ENCODE measurements around the gene ZNF808. TPM values are rescaled to one million over a fixed set of nuclear protein-coding genes. Genes with fewer than 3 reads are reported as not detected.
"Not testable (repeated sequence)": the region's sequence is repeated elsewhere in the genome, so short reads cannot be mapped to it uniquely, and the experiment has no call there.

Gene ZNF808
- polyA plus RNA-seq, 1 experiment, result 7.7 TPM

DNA sequence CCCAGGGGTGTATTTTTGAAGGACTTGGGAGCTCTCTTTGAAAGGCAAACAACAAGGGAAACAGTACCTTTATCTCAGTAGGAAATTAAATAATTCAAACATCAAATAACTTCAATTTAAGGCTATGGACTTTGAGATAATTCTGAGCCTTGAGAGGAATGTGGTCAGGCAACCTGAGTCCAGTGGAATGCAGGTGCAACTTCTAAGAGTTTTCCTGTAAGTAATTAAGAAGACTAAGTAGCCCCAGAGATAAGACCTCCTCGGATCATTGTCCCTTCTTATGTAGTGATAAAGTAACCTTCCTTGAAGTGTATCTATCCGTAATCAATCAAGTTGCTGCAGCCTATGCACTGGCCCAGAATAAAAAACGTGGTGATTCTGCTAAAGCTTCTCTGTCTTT is 71.8 kb downstream of the ZNF808 start:
- CTCF ChIA-PET, result no interaction called here
- H3K27ac ChIP-seq (ENCODE audit: low read depth, low read length), result no peak overlapping the region
- H3K4me3 ChIP-seq (ENCODE audit: low read depth, low read length), result no peak overlapping the region
- POLR2A ChIA-PET, result no interaction called here
- TF ChIP-seq, protein P1, sequence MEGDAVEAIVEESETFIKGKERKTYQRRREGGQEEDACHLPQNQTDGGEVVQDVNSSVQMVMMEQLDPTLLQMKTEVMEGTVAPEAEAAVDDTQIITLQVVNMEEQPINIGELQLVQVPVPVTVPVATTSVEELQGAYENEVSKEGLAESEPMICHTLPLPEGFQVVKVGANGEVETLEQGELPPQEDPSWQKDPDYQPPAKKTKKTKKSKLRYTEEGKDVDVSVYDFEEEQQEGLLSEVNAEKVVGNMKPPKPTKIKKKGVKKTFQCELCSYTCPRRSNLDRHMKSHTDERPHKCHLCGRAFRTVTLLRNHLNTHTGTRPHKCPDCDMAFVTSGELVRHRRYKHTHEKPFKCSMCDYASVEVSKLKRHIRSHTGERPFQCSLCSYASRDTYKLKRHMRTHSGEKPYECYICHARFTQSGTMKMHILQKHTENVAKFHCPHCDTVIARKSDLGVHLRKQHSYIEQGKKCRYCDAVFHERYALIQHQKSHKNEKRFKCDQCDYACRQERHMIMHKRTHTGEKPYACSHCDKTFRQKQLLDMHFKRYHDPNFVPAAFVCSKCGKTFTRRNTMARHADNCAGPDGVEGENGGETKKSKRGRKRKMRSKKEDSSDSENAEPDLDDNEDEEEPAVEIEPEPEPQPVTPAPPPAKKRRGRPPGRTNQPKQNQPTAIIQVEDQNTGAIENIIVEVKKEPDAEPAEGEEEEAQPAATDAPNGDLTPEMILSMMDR (IDR thresholded peaks at IDR 0.05; ENCODE audit: low read depth, low read length), result no peak
- peaks cover 27% of the 10 kb centered on the region for H3K9me3 ChIP-seq (ENCODE audit: control insufficient read depth, insufficient read depth, low read length)
- DNase-seq (ENCODE audit: low read depth, low spot score), result no peak
- H3K27me3 ChIP-seq (ENCODE audit: control insufficient read depth, insufficient read depth, low read length), result no peaks in the 10 kb centered on the region

DNA sequence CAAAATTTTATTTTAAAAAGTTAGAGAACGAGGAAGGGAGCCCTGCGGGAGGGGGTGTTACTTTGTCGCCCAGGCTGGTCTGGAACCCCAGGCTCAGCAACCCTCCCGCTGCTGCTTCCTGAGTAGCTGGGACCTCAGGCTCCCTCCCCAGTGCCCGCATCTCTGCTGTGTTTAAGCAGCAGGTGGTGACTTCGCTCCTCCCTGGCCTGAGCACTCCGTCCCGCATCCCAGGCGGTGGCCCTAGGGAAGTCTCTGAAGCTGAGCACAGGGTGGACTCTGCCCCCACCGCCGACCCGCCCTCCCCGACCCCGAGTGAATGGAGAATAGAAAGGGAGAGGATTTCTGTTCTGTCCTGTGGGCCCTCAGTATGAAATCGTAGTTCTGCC is 73.2 kb downstream of the ZNF808 start:
- no peak for DNase-seq (ENCODE audit: low read depth, low spot score)
- ChIA-PET CTCF (no interaction called here), POLR2A (no interaction called here)

DNA sequence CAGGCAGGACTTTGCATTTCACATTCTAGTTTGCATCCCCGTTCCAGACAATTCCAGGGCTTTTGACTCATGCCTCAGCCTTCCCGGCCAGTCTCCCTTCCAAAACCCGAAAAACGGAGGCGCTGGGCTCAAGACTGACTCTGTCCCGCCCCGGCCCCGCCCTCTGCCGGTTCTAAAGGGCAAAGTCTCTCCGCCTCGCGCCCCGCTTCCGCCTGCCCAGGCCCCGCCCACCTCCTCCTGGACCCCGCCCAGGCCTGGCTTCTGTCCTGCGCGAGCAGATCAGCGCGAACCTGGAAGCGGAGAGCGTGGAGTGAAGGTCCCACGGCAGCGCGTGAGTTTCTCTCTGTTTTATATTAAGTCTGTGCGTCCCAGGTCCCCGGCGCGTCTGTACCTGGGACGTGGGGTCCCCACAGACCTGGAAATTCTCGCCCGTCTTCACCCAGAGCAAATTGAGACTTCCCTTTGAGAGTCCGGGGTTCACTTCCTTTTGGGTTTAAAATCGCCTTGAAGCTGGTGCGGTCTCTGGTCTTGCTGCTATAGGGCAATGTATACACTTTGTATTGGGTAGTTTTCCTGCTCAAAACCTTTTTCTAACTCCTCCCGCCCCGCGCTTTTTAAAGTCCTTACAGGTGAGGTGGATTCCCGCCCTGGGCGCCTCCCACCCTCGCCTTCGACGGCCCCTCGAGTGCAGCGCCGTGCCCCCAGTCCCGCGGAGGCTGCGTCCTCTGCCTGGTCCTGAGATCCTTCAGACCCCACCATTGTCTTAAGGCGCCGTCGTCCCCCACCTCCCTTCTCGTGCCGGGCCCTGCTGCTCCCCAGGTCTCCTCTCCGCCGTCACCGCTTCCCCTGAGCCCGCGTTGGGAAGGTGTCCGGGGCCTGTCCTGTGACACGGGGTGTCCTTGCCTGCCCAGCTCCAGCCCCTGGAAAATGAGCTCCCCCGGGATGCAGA is 73.8 kb downstream of the ZNF808 start:
- DNase-seq (ENCODE audit: low read depth, low spot score), result peak; percentile 74
- CTCF ChIA-PET, result interaction anchor here (0.8 to 1.6 kb wide), 3 partner anchors 11 to 30 kb away, joined by 3 to 7 read pairs (median 5); no protein-coding TSS in a partner anchor
- Histone ChIP-seq H3K9me3 (ENCODE audit: control insufficient read depth, insufficient read depth, low read length) (peaks cover 34% of the 10 kb centered on the region), H3K4me3 (ENCODE audit: low read depth, low read length) (peak overlapping the region; percentile 60), H3K27me3 (ENCODE audit: control insufficient read depth, insufficient read depth, low read length) (no peaks in the 10 kb centered on the region), H3K27ac (ENCODE audit: low read depth, low read length) (peak overlapping the region; percentile 52)
- TF ChIP-seq, protein P1 (IDR thresholded peaks at IDR 0.05; ENCODE audit: low read depth, low read length), result peak; percentile 38; the same call in 1 of the 2 replicates
- POLR2A ChIA-PET, result no interaction called here

More for the DNA sequence above, 73.2 kb downstream of the ZNF808 start:
- Histone ChIP-seq H3K9me3 (ENCODE audit: control insufficient read depth, insufficient read depth, low read length) (peaks cover 31% of the 10 kb centered on the region), H3K27ac (ENCODE audit: low read depth, low read length) (peak overlapping the region; percentile 52), H3K4me3 (ENCODE audit: low read depth, low read length) (peak overlapping the region; percentile 60), H3K27me3 (ENCODE audit: control insufficient read depth, insufficient read depth, low read length) (no peaks in the 10 kb centered on the region)
- TF ChIP-seq, protein P1 (IDR thresholded peaks at IDR 0.05; ENCODE audit: low read depth, low read length), result no peak

DNA sequence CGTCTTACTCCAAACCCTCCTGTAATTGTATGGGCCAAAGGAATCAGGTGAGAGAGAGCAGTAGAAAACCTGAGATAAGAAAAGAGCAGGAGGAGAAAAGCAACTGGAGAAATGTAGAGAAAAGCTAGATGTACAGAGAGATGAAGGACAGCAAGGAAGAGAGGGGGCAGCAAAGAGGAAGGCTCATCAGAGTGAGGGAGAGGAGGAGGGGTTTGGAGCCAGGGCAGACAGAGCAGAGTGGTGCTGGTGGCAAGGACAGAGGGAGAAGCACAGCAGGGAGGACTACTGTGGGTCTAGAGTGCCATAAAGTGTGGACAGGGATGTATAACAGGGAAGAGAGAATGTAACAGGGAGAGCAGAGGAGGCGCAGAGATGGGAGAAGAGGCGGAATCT is 74.5 kb downstream of the ZNF808 start:
- POLR2A ChIA-PET; H3K27me3 ChIP-seq (ENCODE audit: control insufficient read depth, insufficient read depth, low read length); H3K27ac ChIP-seq (ENCODE audit: low read depth, low read length); DNase-seq (ENCODE audit: low read depth, low spot score): not testable (repeated sequence)
- CTCF ChIA-PET, result interaction anchor here (0.6 to 1.6 kb wide), 4 partner anchors 12 to 75 kb away, joined by 3 to 7 read pairs (median 4); no protein-coding TSS in a partner anchor
- peak overlapping the region; percentile 60 for H3K4me3 ChIP-seq (ENCODE audit: low read depth, low read length)
- peaks cover 39% of the 10 kb centered on the region for H3K9me3 ChIP-seq (ENCODE audit: control insufficient read depth, insufficient read depth, low read length)

DNA sequence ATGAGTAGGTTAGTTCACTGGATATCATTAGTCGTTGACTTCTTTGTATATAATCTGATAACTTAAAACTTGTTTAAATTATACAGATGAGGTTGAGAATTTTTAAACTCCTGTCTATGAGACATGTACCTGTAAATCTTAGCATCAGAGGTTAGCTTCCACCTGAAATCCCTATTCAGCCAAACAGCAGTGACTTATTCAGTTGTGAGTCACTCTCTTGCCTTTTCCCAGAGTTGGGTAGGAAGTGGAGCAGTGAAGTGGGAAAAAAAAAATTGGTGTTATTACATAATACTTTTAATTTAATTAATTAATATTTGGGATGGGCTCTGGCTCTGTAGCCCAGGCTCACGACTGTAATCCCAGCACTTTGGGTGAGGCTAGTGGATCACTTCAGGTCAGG is 75.5 kb downstream of the ZNF808 start:
- H3K9me3 ChIP-seq (ENCODE audit: control insufficient read depth, insufficient read depth, low read length), result peaks cover 38% of the 10 kb centered on the region
- TF ChIP-seq, protein P1 (IDR thresholded peaks at IDR 0.05; ENCODE audit: low read depth, low read length), result no peak
- no peaks in the 10 kb centered on the region for H3K27me3 ChIP-seq (ENCODE audit: control insufficient read depth, insufficient read depth, low read length)
- no peak overlapping the region for H3K4me3 ChIP-seq (ENCODE audit: low read depth, low read length)
- POLR2A ChIA-PET, result no interaction called here
- H3K27ac ChIP-seq (ENCODE audit: low read depth, low read length), result no peak overlapping the region
- DNase-seq (ENCODE audit: low read depth, low spot score), result no peak
- CTCF ChIA-PET, result interaction anchor here (1.3 to 1.6 kb wide), 2 partner anchors 13 to 20 kb away, joined by 5 to 7 read pairs; no protein-coding TSS in a partner anchor
